Activated CD4-positive, CD25-positive, alpha-beta regulatory T cell treated with anti-CD3 and anti-CD28 coated beads, Interleukin-2, amount 50 U/mL, for 72 hours (primary cell): Measurements from ENCODE around the gene ERBB4.
"Not testable (repeated sequence)": the region's sequence is repeated elsewhere in the genome, so short reads cannot be mapped to it uniquely, and the experiment has no call there.

Experiments
- DNase-seq: peaks from one replicate; pipeline ENCODE4 v3.0.0; 2021

Gene ERBB4

DNA sequence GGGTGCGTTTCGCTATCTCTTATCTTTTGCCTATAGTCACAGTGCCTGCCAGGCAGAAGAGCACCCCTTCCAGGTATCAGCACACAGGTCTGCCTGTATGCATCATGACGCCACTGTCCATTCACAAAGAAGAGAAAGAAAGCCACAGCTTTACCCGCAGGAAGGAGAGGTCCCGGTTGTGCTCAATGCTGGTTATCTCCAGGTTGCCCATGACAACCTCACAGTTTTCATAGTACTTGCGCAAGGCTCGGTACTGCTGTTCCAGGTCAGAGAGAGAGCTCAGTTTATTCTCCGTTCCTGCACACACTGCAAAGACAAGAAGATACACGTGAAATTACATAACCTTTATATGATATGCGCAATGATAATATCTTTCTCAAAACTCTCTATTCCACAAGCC, 414.0 kb downstream of the ERBB4 start:
- no peak for DNase-seq

DNA sequence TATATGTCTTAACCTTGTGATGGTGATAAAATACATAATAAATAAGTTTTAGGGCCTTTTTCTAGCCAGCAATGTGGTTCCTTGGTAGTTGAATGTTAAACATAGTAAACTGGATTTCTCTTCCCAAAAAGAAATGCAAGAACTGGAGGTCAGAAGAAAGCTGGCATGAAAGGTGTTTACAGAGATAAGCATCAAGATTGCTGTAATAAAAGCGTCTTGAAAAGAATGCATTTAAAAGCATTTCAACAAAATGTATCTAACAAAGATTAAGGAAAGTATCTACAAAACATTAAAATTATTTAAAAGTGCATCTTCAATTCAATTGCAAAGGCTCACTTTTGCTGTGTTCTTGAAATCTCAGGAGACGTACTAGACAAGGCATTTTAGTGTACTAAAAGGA, 419.0 kb downstream of the ERBB4 start:
- DNase-seq = no peak

DNA sequence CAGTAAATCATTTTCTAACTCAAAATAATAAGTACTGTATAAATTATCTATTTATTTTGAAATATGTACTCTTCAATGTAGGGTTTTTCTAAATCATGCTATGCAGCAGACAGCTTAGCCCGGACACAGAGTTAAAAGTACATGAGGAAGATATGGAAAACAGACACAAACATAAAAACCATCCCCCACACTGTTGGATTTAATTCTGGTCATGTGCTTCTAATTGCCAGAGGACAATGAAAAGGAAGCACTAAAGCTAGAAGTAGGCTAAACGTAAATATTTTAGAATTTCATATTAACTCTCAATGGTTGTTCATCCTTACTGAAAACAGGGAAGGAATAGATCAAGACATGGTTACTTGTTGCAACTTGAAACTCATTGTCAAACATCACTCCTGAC, 420.7 kb downstream of the ERBB4 start:
- DNase-seq = no peak

DNA sequence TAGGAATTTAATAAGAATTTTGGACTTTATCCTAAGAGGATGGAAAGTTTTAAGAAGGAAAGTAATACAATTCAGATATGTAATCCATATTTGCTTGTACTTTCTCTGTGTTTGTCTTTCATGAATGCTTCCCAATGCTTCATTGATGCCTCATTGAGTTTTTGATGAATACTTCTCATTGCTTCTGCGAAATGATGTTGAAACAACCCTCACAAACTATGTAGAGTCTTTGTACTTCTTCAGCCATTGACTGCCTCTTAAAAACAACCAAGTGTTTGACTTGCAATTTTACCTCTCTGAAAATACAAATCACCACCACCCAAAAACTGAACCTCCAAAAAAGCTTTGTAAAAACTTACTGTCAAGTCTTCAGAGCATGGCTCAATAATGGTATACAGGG, 424.1 kb downstream of the ERBB4 start:
- DNase-seq = no peak

DNA sequence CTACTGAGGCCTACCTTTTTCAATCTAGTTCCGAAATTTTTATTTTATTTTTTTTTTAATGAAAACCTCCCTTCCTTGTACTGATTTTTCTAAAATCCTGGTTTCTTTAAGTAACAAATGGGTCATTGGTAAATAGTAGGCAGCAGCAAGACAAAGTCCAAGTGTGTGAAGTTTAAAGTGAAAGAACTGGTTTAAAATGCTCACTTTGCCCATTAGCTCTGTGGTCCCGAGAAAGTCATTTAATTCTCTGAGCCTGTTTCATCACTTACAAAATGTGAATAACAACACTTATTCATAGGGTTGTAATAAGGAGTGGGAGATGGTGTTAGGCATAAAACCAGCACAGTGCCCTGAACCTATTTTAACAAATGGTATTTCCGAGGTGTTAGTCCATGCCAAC, 426.2 kb downstream of the ERBB4 start:
- no peak for DNase-seq

DNA sequence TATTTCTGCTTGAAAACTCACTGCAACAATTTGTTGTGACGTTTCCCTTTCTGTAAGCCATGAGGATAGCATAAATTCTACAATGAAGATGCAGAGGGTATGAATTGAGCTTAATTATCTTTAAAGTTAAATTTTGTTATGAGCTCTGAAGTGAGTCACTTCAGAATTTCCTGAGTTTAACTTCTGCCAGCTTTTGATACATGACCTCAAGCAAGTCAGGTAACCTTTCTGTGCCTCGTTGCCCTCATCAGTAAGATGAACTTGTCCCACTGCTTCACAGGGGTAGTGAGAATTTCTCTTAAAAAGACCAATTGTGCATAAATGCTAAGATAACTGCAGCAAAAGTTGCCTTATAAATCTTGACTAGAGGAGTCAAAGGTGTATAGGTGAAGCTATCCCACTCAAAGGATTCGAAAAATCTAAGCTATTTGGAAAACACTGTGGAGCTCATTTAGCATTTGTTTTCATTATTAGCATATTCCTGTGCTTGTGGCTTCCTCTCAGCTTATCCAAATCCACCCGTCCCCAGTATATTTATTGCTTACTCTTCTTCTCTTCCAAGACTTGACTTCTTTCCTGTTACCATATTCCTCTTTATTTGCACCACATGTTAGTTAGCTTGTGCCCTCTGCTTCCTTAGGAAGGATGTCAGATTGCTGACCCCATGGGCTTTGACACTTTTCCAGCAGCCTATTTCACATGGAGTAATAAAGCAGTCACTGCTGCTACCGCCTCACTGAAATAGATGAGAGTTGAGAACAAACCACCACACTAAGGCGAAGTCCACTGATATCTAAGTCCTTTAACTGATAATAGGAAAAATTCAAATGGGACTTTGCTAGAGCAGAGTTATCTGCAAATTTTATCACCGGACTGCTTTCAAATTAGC, 428.6 kb downstream of the ERBB4 start:
- no peak for DNase-seq

DNA sequence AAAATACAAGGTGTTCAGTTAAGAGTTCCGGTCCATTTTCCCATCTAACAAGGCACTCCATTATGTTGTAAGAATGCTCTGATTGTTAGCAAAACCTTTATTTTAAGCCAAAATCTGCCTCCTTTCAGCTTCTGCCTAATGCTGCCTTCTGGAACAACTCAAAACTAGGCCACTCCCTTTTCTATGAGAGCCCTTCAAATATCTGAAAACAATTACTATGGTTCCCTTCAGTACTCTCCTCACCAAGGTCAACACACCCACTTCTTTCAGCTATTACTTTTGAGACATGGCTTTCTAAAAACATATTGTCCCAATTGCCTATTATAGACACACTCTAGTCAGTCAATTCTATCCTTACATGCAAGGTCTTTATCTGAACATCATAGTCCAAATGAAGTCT, 429.4 kb downstream of the ERBB4 start:
- DNase-seq = no peak

DNA sequence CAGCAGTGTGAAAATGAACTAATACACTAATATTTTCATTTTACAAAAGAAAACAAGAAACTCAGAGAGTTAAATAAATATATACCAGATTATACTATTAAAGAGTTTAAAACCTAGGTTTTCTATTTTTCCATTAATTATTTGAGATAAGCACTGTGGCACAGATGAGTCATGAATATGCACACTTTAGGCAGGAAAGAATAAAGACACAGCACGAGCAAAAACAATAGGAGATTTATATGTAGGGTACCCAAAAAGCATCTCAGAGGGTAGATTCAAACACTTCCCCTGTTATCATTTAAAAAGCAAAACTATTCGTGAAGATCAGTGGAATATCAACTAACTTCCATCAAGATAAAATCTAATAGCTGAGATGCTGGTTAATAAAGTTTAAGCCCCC, 430.6 kb downstream of the ERBB4 start:
- no peak for DNase-seq

DNA sequence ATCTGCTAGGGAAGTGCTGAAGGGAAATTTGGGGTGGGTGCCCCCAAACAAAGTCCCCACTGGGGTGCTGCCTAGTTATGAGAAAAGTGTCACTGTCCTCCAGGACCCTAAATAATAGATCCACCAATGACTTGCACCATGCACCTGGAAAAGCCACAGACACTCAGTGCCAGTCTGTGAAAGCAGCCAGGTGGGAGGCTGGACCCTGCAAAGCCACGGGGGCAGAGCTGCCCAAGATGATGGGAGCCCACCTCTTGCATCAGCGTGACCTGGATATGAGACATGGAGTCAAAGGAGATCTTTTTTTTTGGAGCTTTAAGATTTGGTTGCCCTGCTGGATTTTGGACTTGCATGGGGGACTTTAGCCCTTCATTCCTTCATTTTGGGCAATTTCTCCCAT, 431.6 kb downstream of the ERBB4 start:
- no peak for DNase-seq

DNA sequence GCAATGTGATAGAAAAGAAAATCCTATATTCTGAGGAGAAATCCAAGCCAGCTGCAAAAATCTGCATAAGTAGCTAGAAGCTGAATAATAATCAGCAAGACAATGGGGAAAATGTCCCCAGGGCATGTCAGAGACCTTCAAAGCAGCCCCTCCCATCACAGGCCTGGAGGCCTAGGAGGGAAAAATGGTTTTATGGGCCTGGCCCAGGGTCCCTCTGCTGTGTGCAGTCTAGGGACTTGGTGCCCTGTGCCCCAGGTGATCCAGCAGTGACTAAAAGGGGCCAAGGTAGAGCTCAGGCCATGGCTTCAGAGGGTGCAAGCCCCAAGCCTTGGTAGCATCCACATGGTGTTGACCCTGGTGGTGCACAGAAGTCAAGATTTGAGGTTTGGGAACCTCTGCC, 432.1 kb downstream of the ERBB4 start:
- not testable (repeated sequence) for DNase-seq

DNA sequence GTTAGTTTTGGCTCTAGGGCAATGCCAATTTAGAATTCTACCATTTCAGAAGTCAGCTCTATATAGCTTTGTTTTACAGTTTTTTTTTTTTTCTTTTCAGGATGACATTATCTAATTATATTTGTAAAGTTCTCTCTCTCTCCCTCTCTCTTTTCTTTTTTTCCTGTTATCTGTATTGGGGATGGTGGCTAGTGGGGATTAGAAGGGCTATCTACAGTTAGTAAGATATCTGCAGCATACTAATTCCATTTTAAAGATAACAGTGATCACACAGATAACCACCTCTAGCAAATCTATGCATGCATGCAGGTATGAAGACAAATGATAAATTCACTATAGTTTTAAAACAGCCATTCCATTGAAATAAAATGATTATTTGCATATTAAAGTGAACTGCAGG, 438.9 kb downstream of the ERBB4 start:
- DNase-seq = no peak

DNA sequence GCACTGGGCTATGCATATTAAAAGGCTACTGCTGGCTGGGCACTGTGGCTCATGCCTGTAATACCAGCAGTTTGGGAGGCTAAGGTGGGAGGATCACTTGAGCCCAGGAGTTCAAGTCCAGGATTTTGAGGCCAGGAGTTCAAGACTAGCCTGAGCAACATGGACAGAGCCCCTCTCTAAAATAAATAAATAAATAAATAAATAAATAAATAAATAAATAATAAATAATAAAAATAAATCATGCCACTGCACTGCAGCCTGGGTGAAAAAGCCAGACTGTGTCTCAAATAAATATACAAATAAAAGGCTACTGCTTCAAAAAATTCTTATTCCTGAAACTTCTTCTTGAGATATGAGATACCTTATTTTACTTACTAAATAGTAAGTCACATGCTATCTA, 439.6 kb downstream of the ERBB4 start:
- DNase-seq = no peak

DNA sequence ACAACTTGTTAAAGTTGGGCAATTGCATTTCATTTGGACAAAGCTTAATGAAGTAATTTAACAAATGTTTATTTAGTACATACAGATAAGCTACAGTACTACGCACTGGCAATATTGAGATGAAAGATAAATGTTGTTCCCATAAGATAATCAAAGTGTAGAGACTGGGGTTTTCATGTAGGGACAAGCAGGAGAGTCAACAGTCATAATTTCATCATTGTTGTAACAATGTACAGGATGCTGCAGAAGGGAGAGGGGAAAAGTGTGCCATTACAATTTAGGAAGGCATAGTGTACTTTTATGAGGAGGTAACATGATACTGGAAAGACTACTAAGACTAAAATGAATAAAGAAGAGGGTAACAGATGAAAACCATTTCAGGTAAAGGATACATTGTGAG, 441.6 kb downstream of the ERBB4 start:
- DNase-seq = no peak

DNA sequence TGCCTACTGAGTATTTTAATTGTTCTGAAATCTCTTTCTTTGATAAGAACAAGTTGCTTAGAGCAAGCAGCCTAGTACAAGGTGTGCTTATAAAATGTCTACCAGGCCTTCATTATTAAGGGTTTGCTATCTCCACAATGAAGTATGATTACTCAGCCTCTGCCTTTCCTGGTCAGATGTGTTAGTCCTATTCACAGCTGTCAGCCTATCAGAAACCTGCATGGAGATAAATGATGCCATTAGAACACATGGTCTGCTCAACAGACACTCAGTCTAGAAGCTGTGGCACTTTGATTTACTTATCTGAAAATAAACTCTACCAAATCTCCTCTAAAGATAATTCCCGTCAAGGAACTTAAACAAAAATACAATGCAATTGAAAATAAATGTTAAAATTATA, 448.7 kb downstream of the ERBB4 start:
- no peak for DNase-seq

DNA sequence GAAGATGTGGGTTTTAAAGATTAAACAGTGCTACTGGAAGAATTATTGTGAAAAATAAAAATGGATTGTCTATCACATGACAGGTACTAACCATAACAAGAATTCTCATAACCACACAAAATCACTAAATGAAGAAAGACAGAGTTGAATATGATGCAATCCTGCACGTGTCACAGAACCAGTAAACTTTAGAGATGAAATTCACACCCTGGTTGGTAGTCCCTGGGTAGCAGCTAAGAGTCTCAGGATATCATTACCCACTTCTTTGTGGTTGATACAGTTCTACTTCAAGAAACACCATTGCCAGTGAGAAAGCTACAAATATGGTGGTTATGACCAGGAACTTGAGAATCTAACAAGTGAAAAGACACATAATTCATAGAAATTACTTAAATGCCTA, 450.2 kb downstream of the ERBB4 start:
- no peak for DNase-seq

DNA sequence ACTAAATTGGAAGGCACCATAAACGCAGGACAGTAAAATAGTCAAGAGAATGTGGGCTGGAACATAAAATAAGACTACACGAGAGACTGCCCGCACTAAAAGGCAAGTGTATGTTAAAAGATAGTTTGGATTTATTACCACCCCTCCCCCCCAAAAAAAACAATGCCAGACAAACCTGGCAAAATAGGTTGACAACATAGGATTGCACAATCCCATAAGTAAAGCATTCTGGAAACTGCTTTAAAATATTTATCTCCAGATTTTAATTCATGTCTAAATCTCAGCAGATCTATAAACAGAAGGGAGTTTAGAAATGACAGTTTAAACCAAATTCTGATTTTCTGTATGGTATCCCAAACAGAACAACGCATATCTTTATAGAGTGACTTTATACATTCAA, 455.1 kb downstream of the ERBB4 start:
- no peak for DNase-seq

DNA sequence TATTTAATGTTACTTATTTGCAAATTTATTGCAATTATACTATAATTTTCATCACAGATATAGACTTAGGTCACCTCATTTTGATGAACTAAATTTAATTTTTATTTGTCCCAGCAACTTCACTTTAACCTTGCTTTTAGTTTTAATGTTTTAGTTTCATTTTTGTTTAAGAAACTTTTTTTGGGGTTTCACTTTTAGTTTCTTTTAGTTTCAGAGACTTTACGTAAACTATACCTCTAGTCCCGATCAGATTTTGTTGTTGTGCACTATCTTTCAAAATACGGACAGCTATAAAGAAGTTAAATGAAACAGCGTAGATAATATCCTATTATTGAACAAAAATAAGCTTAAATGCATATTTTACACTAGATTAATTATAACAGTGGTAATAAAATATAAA, 460.5 kb downstream of the ERBB4 start:
- no peak for DNase-seq

DNA sequence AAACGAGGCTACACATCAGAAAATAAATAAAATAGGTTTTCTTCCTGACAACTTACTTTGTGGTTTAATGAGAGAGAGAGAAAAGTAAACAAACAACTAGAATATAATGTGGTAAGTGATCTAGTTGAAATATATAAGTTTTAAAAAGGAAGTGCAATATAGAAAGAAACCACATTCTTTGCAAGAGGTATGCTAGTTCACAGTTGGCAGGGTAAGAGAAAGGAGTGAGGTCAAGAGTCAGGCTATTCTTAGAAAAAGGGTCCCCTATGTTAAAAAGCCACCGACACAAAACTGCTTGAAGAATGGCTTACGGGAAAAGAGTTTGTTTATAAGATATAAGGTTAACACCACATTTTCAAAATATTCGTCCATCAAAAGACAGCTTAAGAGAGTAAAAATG, 462.1 kb downstream of the ERBB4 start:
- no peak for DNase-seq

DNA sequence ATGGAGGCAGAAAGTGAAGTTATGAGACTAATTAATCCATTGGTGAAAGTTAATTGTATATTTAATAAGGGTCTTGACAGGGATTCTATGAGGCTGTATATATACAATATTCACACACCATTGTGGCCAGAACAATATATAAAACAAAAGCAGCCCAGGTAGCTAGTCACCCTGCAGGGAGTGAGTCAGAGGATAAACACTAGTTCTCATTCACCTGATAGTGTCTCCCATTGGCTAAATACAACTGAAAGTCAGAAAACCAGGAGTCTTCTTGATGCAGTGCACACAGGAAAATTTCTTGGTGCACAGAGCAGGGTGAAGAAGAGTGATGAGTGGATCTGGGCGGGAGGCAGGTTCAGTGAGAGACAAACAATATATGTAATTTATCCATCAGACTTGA, 465.2 kb downstream of the ERBB4 start:
- DNase-seq = no peak

DNA sequence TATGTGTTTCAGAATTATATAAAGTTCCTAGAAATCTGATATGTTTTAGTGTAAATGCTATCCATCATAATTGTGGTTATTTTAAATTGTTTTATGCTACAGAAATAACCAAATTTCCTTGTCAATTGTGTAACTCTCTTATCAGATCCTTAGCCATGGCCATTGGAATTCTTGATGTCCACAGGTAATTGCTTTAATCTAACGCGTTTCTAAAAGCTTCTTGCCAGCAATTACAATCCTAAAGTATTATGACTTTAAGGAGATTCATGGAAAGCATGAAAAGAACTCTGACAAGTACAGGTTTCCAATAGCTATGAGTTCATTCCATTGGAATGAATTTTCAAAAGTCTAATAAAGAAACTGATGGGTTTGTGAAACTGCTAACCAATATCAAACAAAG, 472.1 kb downstream of the ERBB4 start:
- no peak for DNase-seq

DNA sequence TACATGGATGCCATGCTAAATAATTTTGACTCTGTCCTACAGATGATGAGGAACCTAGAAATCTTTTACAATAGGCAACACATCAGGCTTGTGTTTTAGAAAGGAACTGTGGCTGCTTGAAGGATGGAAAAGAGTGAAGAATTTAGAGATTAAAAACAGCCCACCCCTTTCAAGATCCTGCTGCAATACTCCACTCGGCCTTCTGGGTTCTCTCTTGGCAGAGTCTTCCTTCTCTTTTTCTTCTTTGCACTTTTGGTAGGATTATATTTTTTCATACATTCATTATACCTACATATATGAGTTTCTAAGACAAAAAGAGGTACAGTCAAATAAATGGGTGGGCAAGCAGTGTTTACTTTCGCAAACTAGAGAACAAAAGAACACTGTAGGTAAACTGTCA, 474.3 kb downstream of the ERBB4 start:
- DNase-seq = no peak

DNA sequence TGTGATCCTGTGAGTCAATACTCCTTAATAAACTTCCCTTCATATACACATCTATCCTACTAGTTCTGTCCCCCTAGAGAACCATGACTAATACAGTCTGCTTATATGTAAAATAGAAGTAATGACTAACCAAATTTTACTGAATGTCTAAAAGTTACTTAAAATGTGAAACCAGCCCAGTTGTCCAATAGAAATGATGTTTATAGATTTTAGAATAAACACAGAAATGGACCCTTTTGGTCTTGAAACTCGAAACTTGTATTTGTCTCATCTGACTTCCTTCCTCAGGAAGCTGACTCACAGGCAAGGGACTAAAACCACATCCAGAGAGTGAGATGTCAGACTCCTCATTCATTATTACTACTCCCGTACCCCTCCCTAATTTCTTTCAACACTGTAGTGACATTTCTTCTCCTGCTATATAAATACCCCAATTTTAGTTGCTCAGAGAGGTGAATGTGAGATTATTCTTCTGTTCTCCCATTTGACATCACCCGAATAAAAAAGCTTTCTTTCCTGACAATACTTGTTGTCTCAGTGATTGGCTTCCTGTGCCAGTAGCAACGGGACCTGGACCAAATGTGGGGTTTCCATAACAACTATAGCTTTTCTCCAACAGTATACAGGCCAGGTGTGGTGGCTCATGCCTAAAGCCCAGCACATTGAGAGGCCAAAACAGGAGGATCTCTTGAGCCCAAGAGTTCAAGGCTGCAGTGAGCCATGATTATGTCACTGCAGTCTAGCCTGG, 486.0 kb downstream of the ERBB4 start:
- no peak for DNase-seq

DNA sequence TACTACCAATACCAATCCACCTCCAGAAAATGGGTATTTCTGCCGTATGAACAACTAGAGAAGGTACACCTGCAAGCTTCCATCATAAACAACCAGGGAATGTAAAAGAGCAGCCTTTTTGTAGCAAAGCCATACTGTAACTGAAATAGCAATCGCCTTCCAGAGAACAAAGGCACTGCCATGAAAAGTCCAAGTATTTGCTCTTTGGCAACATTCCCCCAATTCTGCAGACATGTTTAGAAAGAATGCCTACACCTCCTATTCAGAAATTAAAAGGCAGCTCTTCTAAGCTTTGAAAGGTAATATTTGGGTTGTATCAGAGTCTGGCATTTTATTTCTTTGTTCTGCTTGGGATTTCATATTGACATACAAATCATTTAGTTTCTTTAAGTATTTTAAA, 487.7 kb downstream of the ERBB4 start:
- no peak for DNase-seq

DNA sequence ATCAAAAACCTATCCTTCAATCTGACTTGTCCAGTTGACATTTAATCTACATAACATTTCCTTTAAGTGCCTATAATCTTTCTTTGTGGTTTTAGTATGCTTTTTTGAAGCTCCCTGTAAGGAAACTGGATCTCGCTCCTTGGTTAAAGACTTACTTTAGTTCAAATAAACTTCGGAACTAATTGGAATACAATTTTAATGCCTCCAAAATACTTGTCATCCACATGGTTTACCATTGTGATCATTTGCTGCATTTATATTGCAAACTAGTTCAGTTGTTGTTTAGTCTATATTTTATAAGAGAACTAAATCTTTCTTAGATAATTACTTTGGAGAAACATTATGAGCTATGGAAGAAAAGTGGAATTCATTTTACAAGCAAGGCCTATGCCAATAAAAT, 496.0 kb downstream of the ERBB4 start:
- no peak for DNase-seq

DNA sequence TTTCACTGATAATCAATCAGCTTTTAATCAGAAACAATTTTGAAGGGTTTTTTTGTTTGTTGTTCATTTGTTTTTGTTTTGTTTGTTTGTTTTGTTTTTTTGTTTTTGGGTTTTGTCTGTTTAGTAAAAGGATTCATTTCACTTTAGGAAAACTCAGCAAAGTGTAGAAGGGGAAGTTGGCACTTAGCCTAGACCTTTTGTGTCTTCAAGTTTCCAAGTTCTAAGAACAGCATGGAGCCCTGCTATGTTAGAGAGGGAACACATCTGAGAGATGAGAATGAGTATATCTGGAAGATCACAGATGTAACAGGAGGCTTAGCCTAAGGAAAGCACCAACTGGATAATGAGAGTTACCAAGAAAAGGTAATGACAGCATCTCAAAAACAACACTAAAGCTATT, 501.5 kb downstream of the ERBB4 start:
- DNase-seq = no peak
